Vagina (tissue), 2 donors: ENCODE measurements around the gene DRAM1. TPM values are rescaled to one million over a fixed set of nuclear protein-coding genes. Genes with fewer than 3 reads are reported as not detected.
A peak's percentile ranks its signal among the peaks of the same experiment; 100 is the strongest.

Experiments used
- DNase-seq, 2 donors: peaks; one replicate each; pipeline ENCODE4 v3.0.0-alpha.2; 2017; ENCODE audit errors: extremely low spot score in 2 of 2
- H3K27ac ChIP-seq: fragments of 200-600 bp; sonication (generic); one replicate; pipeline ENCODE4 v1.5.1; 2019
- H3K27me3 ChIP-seq: fragments of 200-600 bp; sonication (generic); one replicate; pipeline ENCODE4 v1.5.1; 2019
- H3K36me3 ChIP-seq, 2 donors: fragments of 200-600 bp; sonication (generic); one replicate each; pipeline ENCODE4 v1.5.1; 2017 to 2019
- H3K4me1 ChIP-seq: fragments of 200-600 bp; sonication (generic); one replicate; pipeline ENCODE4 v1.5.1; 2019
- H3K4me3 ChIP-seq, 2 donors: fragments of 200-600 bp; sonication (generic); 1 replicate in 1 of 2; 2 replicates in 1 of 2; pipeline ENCODE4 v1.5.1; 2016 to 2019
- H3K9me3 ChIP-seq: fragments of 200-600 bp; sonication (generic); one replicate; pipeline ENCODE4 v1.5.1; 2019
- CTCF ChIP-seq, 3 experiments: fragments of 450-650 bp in 2 of 3; fragments of 200-600 bp in 1 of 3; sonication (generic) in 1 of 3; IDR thresholded peaks; one replicate each; pipeline ENCODE4 v1.5.1; 2017 to 2019; ENCODE audit warnings: antibody characterized with exemption in 3 of 3, mild to moderate bottlenecking in 2 of 3, moderate library complexity in 2 of 3
- POLR2A ChIP-seq, 2 donors: fragments of 450-650 bp; IDR thresholded peaks; one replicate each; pipeline ENCODE4 v1.6.1; 2017; ENCODE audit warnings: antibody characterized with exemption in 2 of 2, mild to moderate bottlenecking in 2 of 2, moderate library complexity in 2 of 2
- POLR2AphosphoS5 ChIP-seq, 2 donors: sonication (generic); formaldehyde crosslinking; IDR thresholded peaks; one replicate each; pipeline ENCODE4 v1.9.0; 2017; ENCODE audit warnings: antibody characterized with exemption in 2 of 2, mild to moderate bottlenecking in 2 of 2, low read depth in 1 of 2; ENCODE audit not compliant: insufficient read depth in 1 of 2
- intact Hi-C: fragments of 100-400 bp; cut with DNase I; formaldehyde crosslinking; loops from one replicate; pipeline ENCODE4 v1.15.1; 2023
- total RNA-seq: library from RNA; depleted of rRNA; stranded (reverse); fragments of >200 nt; gene quantifications from one replicate; pipeline ENCODE4 v1.2.3, GENCODE V29; 2016

The DRAM1 gene
- total RNA-seq, 1 donor from 2014 or later = 18.9 TPM

- intact Hi-C loops = no loop called here
- TF ChIP-seq CTCF (IDR thresholded peaks at IDR 0.05) = no peak
- TF ChIP-seq POLR2A (IDR thresholded peaks at IDR 0.05) = no peak
- TF ChIP-seq POLR2AphosphoS5 (IDR thresholded peaks at IDR 0.05; ENCODE audit: insufficient read depth in 1 of 2, low read depth in 1 of 2) = no peak
- Histone ChIP-seq H3K4me1 (no peaks in the 10 kb centered on the region), H3K36me3 (peaks cover 0 to 4% of the 10 kb centered on the region in 2 donors), H3K27me3 (no peaks in the 10 kb centered on the region), H3K4me3 (no peak overlapping the region), H3K9me3 (no peaks in the 10 kb centered on the region), H3K27ac (no peak overlapping the region)
- DNase-seq = no peak
Measured at GRCh38 chr12:101920906-101921305, 43.5 kb downstream of the DRAM1 start.

DNA sequence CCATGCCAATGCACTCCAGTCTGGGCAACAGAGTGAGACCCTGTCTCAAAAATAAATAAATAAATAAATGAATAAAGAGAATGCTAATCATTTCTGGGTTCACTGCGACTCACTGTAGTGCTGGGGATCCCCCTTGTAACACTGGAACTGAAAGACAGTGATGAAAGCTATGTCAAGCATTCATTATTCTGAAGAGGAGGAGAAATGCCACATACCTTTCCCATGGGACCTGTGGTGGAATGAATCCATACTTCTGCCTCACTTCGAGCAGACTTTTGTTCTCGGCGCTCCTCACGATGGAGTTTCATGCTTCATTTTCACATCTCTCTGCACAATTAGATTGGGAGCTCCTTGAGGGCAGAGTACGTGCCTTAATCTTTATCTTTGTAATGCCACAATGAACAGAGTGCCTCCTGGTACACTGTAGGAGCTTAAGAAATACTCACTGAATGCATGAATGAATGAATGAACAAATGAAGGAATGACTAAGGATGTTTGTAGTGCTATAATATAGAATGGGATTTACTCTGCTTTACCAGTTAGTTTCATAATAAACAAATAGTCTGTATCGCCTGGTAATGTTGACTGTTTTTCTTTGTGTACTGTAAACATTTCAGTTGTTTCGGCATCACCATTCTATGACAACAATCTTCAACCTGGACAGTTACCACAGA is 45.8 kb downstream of the DRAM1 start:
- H3K4me1 ChIP-seq = no peaks in the 10 kb centered on the region
- H3K27ac ChIP-seq = no peak overlapping the region
- TF ChIP-seq POLR2A (IDR thresholded peaks at IDR 0.05) (no peak), POLR2AphosphoS5 (IDR thresholded peaks at IDR 0.05; ENCODE audit: insufficient read depth in 1 of 2, low read depth in 1 of 2) (no peak), CTCF (IDR thresholded peaks at IDR 0.05) (no peak)
- no peak for DNase-seq
- H3K9me3 ChIP-seq = no peaks in the 10 kb centered on the region
- H3K36me3 ChIP-seq = peaks cover 0 to 4% of the 10 kb centered on the region in 2 donors
- no peaks in the 10 kb centered on the region for H3K27me3 ChIP-seq
- no peak overlapping the region for H3K4me3 ChIP-seq
- intact Hi-C loops = no loop called here

DNA sequence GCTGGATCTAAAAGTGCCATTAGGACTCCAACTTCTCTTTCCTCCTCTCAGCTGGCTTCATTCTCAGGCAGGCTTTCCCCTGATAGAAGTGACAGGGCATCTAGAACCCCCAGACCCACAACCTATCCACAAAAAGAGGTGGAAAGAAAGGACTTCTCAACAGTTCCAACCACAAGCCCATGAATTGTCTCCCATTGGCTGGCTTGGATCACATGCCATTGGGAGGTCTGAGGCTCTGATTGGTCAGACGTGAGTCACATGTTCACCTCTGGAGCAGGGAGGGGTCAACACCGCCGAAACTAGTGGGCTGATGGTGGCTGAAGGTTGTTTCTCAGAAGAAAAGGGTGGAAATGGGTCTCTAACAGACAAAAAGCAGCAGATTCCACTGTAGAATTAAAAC is 47.2 kb downstream of the DRAM1 start:
- DNase-seq = no peak
- no peaks in the 10 kb centered on the region for H3K27me3 ChIP-seq
- no peak overlapping the region for H3K4me3 ChIP-seq
- no peak for TF ChIP-seq CTCF (IDR thresholded peaks at IDR 0.05)
- no peak for TF ChIP-seq POLR2AphosphoS5 (IDR thresholded peaks at IDR 0.05; ENCODE audit: insufficient read depth in 1 of 2, low read depth in 1 of 2)
- no peak for TF ChIP-seq POLR2A (IDR thresholded peaks at IDR 0.05)
- peaks cover 0 to 4% of the 10 kb centered on the region in 2 donors for H3K36me3 ChIP-seq
- intact Hi-C loops = loop anchor here (5.0 kb wide), 1 partner anchor 432 kb away; no protein-coding TSS in a partner anchor
- no peaks in the 10 kb centered on the region for H3K9me3 ChIP-seq
- H3K4me1 ChIP-seq = no peaks in the 10 kb centered on the region
- H3K27ac ChIP-seq = peak overlapping the region; percentile 60

DNA sequence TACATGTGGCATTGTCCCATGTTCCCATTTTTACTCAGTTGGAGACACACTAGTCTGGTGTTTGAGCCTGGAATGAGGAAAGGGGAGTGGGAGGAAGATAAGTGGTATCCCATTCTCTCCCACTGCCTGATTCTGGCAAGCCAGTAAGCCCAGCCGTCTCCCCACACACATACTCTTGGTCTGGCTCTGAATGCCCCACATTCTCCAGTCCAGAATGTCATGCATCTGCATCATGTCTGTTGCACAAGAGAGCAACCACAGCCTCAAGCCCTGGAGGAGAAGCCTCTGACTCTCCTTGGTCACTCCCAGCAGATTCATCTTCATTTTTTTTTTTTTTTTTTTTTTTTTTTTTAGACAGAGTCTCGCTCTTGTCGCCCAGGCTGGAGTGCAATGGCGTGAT is 48.0 kb downstream of the DRAM1 start:
- Histone ChIP-seq H3K4me3 (no peak overlapping the region), H3K4me1 (no peaks in the 10 kb centered on the region), H3K36me3 (peaks cover 0 to 4% of the 10 kb centered on the region in 2 donors), H3K27ac (peak overlapping the region; percentile 75), H3K9me3 (no peaks in the 10 kb centered on the region), H3K27me3 (no peaks in the 10 kb centered on the region)
- no peak for TF ChIP-seq POLR2AphosphoS5 (IDR thresholded peaks at IDR 0.05; ENCODE audit: insufficient read depth in 1 of 2, low read depth in 1 of 2)
- no peak for TF ChIP-seq POLR2A (IDR thresholded peaks at IDR 0.05)
- TF ChIP-seq CTCF (IDR thresholded peaks at IDR 0.05) = no peak
- DNase-seq = peak in 1 of 2 donors; percentile 94
- intact Hi-C loops = loop anchor here (5.0 kb wide), 1 partner anchor 433 kb away; no protein-coding TSS in a partner anchor

DNA sequence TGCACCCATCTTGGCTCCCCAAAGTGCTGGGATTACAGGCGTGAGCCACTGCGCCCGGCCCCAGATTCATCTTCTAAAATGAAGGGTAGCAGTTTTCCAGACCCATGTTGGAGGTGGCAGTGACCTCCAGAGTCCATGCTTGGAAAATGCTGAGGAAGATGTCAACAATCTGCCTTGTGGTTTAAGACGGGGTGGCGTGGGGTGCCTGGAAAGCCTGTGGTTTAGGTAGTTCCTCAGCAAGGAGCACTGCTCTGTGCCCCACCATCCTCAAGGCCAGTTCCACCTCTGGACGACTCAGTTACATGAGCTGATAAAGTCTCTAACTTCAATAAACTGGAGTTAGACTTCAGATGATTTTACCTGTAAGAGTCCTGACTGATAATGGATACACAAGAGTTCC is 48.6 kb downstream of the DRAM1 start:
- H3K9me3 ChIP-seq = no peaks in the 10 kb centered on the region
- no peak for DNase-seq
- no peaks in the 10 kb centered on the region for H3K27me3 ChIP-seq
- peak overlapping the region; percentile 75 for H3K27ac ChIP-seq
- no peaks in the 10 kb centered on the region for H3K4me1 ChIP-seq
- TF ChIP-seq POLR2AphosphoS5 (IDR thresholded peaks at IDR 0.05; ENCODE audit: insufficient read depth in 1 of 2, low read depth in 1 of 2) (no peak), CTCF (IDR thresholded peaks at IDR 0.05) (no peak), POLR2A (IDR thresholded peaks at IDR 0.05) (no peak)
- intact Hi-C loops = loop anchor here (5.0 kb wide), 1 partner anchor 434 kb away; no protein-coding TSS in a partner anchor
- peaks cover 0 to 4% of the 10 kb centered on the region in 2 donors for H3K36me3 ChIP-seq
- no peak overlapping the region for H3K4me3 ChIP-seq
